MM.1S (cell line): ENCODE results near the gene SLC22A13.

Experiments used
- DNase-seq: peaks from one replicate; pipeline ENCODE4 v3.0.0-alpha.2; 2015
- H2AFZ ChIP-seq: fragments of 300-600 bp; sonication (generic); 2 replicates; pipeline ENCODE4 v1.6.0; 2016; ENCODE audit warnings: antibody characterized with exemption, low read length
- H3F3A ChIP-seq: fragments of 300-600 bp; sonication (generic); 2 replicates; pipeline ENCODE4 v1.6.1; 2016; ENCODE audit warnings: mild to moderate bottlenecking, antibody characterized with exemption, low read length, moderate library complexity, mixed read lengths; ENCODE audit not compliant: insufficient read depth
- H3K27ac ChIP-seq: fragments of 300-600 bp; sonication (generic); 2 replicates; pipeline ENCODE4 v1.5.1; 2016; ENCODE audit warnings: mild to moderate bottlenecking, low read length
- H3K27me3 ChIP-seq: fragments of 300-600 bp; sonication (generic); replicated peaks from 2 replicates; pipeline ENCODE4 v1.6.0; 2016; ENCODE audit warnings: low read length; ENCODE audit not compliant: insufficient read depth
- H3K36me3 ChIP-seq: fragments of 300-600 bp; sonication (generic); replicated peaks from 2 replicates; pipeline ENCODE4 v1.6.1; 2016; ENCODE audit warnings: mild to moderate bottlenecking, low read length, mixed read lengths; ENCODE audit not compliant: insufficient read depth
- H3K4me1 ChIP-seq: fragments of 300-600 bp; sonication (generic); 2 replicates; pipeline ENCODE4 v1.6.1; 2016; ENCODE audit warnings: low read length, mixed read lengths
- H3K4me2 ChIP-seq: fragments of 300-600 bp; sonication (generic); 2 replicates; pipeline ENCODE4 v1.6.0; 2016; ENCODE audit warnings: low read depth, low read length
- H3K4me3 ChIP-seq: fragments of 300-600 bp; sonication (generic); 2 replicates; pipeline ENCODE4 v1.5.1; 2016; ENCODE audit warnings: low read length, mixed read lengths
- H3K79me2 ChIP-seq: fragments of 300-600 bp; sonication (generic); 2 replicates; pipeline ENCODE4 v1.6.1; 2016; ENCODE audit warnings: mixed run types, low read length, mixed read lengths
- H3K9ac ChIP-seq: fragments of 300-600 bp; sonication (generic); 2 replicates; pipeline ENCODE4 v1.6.1; 2016; ENCODE audit warnings: low read length, mixed read lengths
- H3K9me2 ChIP-seq: fragments of 300-600 bp; sonication (generic); replicated peaks from 2 replicates; pipeline ENCODE4 v1.6.1; 2016; ENCODE audit warnings: mild to moderate bottlenecking, low read length, mixed read lengths; ENCODE audit not compliant: insufficient read depth
- H3K9me3 ChIP-seq: fragments of 300-600 bp; sonication (generic); replicated peaks from 2 replicates; pipeline ENCODE4 v1.6.1; 2016; ENCODE audit warnings: mild to moderate bottlenecking, low read length, mixed read lengths; ENCODE audit not compliant: insufficient read depth
- H4K20me1 ChIP-seq: fragments of 300-600 bp; sonication (generic); 2 replicates; pipeline ENCODE4 v1.6.1; 2016; ENCODE audit warnings: mild to moderate bottlenecking, low read length, moderate library complexity, mixed read lengths; ENCODE audit not compliant: insufficient read depth
- EZH2 ChIP-seq: fragments of 300-600 bp; sonication (generic); optimal IDR thresholded peaks from 2 replicates; pipeline ENCODE3; 2017; ENCODE audit warnings: low read depth, mild to moderate bottlenecking, antibody characterized with exemption, low read length, mixed read lengths
- EZH2phosphoT487 ChIP-seq: fragments of 300-600 bp; sonication (generic); IDR thresholded peaks from 2 replicates; pipeline ENCODE4 v1.6.1; 2018; ENCODE audit warnings: antibody characterized with exemption, low read length
- TF ChIP-seq, protein P1 (sequence below): fragments of 300-600 bp; sonication (generic); IDR thresholded peaks from 2 replicates; pipeline ENCODE4 v1.5.1; 2016; ENCODE audit warnings: antibody characterized with exemption, low read length, mixed read lengths

The SLC22A13 gene

DNA sequence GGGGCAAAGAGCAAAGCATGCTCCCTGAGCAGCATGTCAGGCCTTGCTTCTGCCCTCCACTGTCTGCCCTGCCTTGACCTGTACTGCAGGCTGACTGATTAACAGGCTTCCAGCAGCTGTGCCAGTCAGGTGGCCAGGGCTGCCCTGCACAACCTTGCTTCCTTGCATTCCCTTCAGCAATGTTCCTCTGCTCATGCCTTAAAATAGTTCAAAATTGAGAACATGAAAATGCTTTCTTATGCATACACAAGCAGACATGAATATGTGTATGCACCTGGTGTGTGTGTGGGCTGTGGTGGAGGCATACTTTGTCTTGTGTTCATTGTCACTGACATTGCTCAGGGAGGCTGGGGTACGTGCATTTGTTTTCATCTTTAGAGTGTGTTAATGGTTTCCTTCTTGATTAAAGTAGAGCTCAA lies 1.2 kb upstream of the SLC22A13 start:
- Histone ChIP-seq H2AFZ (no peak overlapping the region), H3K9ac (no peak overlapping the region), H3K36me3 (no peaks in the 10 kb centered on the region), H3K4me3 (no peak overlapping the region), H3K27ac (no peak overlapping the region), H3K9me2 (no peaks in the 10 kb centered on the region), H3K4me1 (no peaks in the 10 kb centered on the region), H3K27me3 (no peaks in the 10 kb centered on the region), H4K20me1 (no peaks in the 10 kb centered on the region), H3K79me2 (no peaks in the 10 kb centered on the region), H3F3A (no peaks in the 10 kb centered on the region), H3K9me3 (no peaks in the 10 kb centered on the region), H3K4me2 (no peak overlapping the region)
- TF ChIP-seq EZH2phosphoT487: no peak
- no peak for TF ChIP-seq EZH2
- TF ChIP-seq, protein P1, sequence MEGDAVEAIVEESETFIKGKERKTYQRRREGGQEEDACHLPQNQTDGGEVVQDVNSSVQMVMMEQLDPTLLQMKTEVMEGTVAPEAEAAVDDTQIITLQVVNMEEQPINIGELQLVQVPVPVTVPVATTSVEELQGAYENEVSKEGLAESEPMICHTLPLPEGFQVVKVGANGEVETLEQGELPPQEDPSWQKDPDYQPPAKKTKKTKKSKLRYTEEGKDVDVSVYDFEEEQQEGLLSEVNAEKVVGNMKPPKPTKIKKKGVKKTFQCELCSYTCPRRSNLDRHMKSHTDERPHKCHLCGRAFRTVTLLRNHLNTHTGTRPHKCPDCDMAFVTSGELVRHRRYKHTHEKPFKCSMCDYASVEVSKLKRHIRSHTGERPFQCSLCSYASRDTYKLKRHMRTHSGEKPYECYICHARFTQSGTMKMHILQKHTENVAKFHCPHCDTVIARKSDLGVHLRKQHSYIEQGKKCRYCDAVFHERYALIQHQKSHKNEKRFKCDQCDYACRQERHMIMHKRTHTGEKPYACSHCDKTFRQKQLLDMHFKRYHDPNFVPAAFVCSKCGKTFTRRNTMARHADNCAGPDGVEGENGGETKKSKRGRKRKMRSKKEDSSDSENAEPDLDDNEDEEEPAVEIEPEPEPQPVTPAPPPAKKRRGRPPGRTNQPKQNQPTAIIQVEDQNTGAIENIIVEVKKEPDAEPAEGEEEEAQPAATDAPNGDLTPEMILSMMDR: no peak
- DNase-seq: no peak

DNA sequence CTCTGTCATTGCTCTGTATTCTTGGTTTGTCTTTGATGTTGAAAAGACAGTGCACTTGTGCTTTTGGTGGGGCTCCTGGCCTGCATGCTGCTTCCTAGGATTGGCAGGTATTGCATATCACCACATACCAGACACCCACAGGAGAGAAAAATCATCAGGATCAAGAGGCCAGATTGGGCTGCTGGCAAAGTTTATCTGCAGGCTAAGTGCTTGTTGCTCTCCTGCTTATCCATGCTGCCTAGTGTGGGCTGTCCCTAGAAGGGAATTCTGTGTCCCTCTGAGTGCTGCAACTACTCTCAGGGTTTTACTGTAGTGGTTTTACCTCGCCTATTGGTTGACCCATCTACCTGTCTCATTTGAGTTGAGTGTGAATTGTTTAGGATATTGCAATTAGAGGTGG lies 833 bp upstream of the SLC22A13 start:
- Histone ChIP-seq H3K79me2 (no peaks in the 10 kb centered on the region), H3K36me3 (no peaks in the 10 kb centered on the region), H3K4me1 (no peaks in the 10 kb centered on the region), H3K9me2 (no peaks in the 10 kb centered on the region), H3K27me3 (no peaks in the 10 kb centered on the region), H3K9ac (no peak overlapping the region), H2AFZ (no peak overlapping the region), H3K4me2 (no peak overlapping the region), H4K20me1 (no peaks in the 10 kb centered on the region), H3K9me3 (no peaks in the 10 kb centered on the region), H3K4me3 (no peak overlapping the region), H3F3A (no peaks in the 10 kb centered on the region), H3K27ac (no peak overlapping the region)
- no peak for DNase-seq
- TF ChIP-seq EZH2phosphoT487: no peak
- no peak for TF ChIP-seq EZH2
- TF ChIP-seq, protein P1: no peak

DNA sequence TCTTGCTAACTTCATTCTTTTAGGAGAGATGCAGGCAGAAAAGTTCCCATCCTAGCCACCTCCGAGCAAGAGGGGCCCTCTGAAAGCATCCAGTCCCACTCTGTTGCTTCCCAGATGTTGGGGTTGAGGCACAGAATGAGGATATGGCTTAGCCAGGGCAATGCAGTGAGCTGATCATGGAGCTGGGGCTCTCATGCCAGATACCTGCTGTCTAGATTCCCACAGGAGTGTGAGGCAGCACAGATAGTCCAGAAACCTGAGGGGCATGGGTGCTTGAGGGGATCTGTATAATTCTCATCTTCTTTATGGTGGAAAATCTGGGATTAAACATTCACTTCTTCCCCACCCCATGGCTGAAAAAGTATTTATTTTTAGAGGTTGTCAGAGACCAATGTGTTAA lies 1.2 kb downstream of the SLC22A13 start:
- no peaks in the 10 kb centered on the region for H3K9me2 ChIP-seq
- no peaks in the 10 kb centered on the region for H3K36me3 ChIP-seq
- H4K20me1 ChIP-seq: no peaks in the 10 kb centered on the region
- no peak overlapping the region for H3K4me3 ChIP-seq
- H3F3A ChIP-seq: no peaks in the 10 kb centered on the region
- H3K27me3 ChIP-seq: no peaks in the 10 kb centered on the region
- H2AFZ ChIP-seq: no peak overlapping the region
- no peaks in the 10 kb centered on the region for H3K79me2 ChIP-seq
- no peaks in the 10 kb centered on the region for H3K9me3 ChIP-seq
- TF ChIP-seq EZH2phosphoT487 (no peak), EZH2 (no peak)
- TF ChIP-seq, protein P1: no peak
- no peaks in the 10 kb centered on the region for H3K4me1 ChIP-seq
- DNase-seq: no peak
- H3K9ac ChIP-seq: no peak overlapping the region
- no peak overlapping the region for H3K4me2 ChIP-seq
- H3K27ac ChIP-seq: no peak overlapping the region
